Stimulated activated CD4-positive, alpha-beta T cell treated with anti-CD3 and anti-CD28 coated beads, TNF-alpha, amount 100 ng/mL, for 1 hour (primary cell): ENCODE measurements around the gene GJB3.
A peak's percentile ranks its signal among the peaks of the same experiment; 100 is the strongest.
"Not testable (repeated sequence)": the region's sequence is repeated elsewhere in the genome, so short reads cannot be mapped to it uniquely, and the experiment has no call there.

ENCODE experiments used
- DNase-seq, 3 donors: peaks; one replicate each; pipeline ENCODE4 v3.0.0-alpha.2; 2020; ENCODE audit warnings: low read depth in 3 of 3, low spot score in 1 of 3

Gene GJB3

DNA sequence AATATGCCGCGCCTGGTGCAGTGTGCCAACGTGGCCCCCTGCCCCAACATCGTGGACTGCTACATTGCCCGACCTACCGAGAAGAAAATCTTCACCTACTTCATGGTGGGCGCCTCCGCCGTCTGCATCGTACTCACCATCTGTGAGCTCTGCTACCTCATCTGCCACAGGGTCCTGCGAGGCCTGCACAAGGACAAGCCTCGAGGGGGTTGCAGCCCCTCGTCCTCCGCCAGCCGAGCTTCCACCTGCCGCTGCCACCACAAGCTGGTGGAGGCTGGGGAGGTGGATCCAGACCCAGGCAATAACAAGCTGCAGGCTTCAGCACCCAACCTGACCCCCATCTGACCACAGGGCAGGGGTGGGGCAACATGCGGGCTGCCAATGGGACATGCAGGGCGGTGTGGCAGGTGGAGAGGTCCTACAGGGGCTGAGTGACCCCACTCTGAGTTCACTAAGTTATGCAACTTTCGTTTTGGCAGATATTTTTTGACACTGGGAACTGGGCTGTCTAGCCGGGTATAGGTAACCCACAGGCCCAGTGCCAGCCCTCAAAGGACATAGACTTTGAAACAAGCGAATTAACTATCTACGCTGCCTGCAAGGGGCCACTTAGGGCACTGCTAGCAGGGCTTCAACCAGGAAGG, 4.3 kb downstream of the GJB3 start:
- no peak for DNase-seq

DNA sequence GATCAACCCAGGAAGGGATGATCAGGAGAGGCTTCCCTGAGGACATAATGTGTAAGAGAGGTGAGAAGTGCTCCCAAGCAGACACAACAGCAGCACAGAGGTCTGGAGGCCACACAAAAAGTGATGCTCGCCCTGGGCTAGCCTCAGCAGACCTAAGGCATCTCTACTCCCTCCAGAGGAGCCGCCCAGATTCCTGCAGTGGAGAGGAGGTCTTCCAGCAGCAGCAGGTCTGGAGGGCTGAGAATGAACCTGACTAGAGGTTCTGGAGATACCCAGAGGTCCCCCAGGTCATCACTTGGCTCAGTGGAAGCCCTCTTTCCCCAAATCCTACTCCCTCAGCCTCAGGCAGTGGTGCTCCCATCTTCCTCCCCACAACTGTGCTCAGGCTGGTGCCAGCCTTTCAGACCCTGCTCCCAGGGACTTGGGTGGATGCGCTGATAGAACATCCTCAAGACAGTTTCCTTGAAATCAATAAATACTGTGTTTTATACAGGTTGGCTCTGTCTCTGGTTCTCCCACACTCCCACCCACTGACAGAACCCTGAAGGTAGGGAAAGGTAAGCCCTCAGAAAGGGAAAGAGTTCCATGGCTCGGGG, 5.0 kb downstream of the GJB3 start:
- no peak for DNase-seq

DNA sequence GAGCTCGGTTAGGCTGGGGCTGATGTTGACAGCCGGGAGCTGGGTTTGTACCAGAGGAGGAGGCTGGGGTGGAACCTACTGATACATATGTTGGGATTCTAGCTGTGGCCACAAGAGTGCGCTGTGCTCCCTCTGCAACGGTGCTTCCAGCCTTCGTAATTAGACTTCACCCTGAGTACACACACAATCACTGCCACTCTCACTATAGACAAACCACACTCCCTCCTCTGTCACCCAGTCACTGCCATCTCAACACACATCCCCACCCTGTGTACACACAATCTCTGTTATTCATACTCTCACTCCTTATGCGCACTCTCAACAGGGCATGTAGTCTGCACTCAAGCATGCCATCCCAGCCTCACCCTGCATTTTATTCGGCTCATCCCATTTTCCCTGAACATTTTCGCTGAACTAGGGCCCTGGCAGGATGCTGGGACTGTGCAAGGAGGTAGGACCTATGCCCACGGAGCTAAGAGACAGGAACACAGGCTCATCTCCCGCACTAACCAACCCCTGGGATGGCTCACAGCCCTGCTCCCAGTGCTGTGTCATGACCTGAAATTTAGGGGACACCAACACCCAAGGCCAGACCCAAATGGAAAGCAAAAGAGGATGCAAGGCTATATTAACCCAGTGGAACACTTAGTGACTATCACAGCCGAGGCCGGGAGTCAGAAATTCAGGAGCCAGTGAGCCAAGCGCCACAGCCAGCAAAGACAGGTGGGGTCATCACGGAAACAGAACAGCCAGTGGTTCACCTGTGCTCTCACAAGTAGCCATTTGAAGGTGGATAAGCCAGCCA, 5.7 kb downstream of the GJB3 start:
- peak in 2 of 3 donors; percentile 26 to 43 for DNase-seq

DNA sequence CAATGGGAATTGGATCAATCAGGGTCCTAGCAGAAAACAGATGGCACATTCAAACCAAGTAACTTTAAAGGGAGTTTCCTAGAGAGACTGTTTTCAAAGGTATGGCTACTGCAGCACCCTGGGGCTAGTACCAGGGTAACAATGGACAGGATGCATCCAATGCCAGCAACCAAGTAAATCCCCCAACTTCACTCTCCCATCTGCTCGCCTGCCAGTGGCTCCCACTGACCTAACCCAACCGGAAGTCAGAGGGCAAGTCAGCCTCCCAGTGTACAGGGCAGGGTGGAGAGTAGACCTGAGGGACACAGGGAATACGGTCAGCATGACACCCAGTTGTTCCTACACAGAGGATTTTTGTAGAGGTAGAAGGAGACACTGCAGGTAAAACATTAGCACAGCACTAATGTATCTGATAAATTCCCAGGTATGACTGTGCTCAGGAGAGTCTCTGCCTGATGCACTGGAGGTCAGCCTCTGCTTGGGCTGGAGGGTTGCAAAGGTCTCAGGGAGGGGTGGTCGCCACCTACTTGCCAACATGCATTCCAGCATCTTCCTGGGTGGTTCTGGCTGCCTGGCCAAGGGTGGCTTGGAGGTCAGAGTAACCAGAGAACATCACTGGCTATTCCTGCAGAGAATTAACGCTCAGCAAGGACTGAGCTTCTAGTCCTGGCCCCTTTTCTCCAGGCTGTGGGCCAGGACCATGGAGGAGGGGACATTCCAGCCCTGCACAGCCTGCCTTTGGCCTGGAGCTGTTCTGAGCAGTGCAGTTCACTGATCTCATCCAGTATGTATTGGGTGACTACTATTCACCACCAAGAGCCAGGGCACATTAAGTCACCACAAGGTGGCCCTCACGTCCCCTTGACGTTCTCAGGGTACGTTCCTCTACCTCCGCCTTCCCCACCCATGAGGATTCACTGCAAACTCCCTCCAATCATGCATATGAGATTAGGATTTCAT, 6.7 kb downstream of the GJB3 start:
- no peak for DNase-seq

DNA sequence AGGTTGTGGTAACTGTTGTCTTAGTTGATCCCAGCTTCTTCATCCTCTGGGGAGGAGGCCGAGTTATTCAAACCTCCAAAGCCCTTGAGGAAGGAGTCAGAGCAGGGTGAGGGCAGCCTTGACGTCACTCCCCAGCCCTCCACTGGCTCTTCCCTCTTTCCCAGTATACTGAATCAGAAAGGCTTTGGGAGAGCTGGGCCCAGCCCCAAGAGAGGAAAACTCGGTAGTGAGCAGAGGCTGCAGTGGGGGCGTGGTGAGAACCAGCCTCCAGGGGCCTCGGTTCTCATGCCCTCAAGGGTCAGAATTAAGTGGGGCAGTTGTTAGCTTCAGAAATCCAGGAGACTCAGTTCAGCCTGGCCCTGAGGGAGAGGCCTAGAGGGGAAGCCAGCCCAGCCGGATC, 10.0 kb downstream of the GJB3 start:
- no peak for DNase-seq

DNA sequence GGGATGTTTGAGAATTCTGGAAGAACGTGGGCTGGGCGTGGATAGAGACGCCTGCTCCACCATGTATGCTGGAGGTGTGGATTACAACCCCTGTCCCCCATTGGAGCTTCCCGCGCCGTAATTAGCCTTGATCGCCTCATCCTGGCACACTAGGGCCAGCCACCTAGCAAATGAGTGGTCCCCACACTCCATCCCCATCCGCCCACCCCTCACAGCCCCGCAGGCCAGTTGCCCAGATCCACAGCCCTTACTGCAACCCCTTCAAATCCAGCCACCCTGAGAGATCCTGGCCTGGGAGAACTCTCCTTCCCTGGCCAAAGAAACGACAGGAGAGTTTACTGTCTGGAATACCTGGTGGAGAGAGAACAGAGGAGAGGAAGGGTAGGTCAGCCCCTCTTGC, 11.4 kb downstream of the GJB3 start:
- no peak for DNase-seq

DNA sequence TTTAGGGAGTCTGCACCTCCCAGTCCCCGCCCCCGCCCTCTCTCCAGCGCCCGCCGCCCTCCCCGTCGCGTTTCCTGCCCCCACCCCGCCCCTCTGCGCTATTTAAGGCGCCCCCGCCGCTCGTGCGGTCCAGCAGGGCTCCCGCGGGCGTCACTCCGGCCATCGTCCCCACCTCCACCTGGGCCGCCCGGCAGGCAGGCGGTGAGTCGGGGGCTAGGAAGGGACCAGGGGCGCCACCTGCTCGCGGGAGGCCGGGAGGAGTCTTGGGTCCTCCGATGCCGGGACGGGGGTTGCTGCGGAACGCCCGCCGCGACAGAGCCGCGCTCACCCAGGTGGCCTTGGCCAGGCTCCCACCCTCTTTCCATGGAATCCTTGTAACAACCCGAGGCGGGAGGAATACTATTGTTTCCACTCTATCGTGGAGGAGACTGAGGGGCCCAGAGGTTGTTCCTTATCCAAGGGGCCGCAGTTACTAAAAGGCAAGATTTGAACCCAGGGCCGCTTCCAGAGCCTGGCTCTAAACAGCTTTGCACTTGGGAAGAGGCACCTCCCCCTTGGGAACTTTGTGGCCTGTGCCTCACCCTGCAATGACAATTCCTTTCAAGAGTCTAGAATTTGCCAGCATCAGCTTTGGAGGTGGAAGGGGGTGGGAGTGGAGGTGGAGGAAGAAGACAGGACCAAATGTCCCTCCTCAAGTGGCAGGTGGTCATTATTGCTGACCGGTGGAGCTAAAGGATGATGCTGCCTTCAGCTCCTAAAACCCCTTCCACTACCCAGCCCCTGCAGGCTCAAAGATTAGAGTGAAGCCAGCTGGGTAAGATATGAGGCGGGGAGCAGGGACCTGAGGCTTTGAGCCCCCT, 12.1 kb downstream of the GJB3 start, which contains the start of gene GJA4:
Gene GJA4, plus strand, starts transcription at position 132 of the 860 bp plus-strand sequence. CDS start 1,215 bp downstream, outside the sequence.
- no peak for DNase-seq

DNA sequence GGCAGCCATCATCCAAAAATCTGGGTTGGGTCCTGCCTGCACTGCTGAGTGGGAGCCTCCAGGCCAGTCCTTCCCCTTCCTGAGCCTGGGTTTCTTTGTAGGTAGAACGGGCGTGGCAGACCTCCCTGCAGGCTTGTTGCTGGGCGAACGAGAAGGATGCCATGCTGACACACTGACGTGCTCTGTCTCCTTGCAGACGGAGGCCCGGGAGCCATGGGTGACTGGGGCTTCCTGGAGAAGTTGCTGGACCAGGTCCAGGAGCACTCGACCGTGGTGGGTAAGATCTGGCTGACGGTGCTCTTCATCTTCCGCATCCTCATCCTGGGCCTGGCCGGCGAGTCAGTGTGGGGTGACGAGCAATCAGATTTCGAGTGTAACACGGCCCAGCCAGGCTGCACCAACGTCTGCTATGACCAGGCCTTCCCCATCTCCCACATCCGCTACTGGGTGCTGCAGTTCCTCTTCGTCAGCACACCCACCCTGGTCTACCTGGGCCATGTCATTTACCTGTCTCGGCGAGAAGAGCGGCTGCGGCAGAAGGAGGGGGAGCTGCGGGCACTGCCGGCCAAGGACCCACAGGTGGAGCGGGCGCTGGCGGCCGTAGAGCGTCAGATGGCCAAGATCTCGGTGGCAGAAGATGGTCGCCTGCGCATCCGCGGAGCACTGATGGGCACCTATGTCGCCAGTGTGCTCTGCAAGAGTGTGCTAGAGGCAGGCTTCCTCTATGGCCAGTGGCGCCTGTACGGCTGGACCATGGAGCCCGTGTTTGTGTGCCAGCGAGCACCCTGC, 13.2 kb downstream of the GJB3 start:
- DNase-seq, result no peak

DNA sequence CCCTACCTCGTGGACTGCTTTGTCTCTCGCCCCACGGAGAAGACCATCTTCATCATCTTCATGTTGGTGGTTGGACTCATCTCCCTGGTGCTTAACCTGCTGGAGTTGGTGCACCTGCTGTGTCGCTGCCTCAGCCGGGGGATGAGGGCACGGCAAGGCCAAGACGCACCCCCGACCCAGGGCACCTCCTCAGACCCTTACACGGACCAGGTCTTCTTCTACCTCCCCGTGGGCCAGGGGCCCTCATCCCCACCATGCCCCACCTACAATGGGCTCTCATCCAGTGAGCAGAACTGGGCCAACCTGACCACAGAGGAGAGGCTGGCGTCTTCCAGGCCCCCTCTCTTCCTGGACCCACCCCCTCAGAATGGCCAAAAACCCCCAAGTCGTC, 13.8 kb downstream of the GJB3 start:
- no peak for DNase-seq

DNA sequence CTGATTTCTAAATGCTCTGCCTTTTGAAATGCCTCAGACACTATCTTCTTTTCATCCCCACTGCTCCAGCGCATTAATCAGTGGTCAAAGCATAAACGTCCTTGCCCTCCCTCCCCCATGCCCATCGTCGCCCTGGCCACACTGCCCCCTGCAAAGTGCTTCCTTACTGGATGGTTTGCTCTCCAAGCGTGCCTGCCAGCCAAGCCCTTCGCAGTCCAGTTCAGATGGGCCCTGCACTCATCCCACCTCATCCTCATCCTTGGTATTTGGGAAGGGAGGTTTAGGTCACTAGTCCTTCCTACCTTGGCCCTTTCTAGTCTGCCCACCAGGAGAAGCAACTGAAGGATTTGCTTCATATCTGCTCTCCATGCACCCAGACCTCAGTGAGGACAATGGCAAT, 14.9 kb downstream of the GJB3 start:
- no peak for DNase-seq

DNA sequence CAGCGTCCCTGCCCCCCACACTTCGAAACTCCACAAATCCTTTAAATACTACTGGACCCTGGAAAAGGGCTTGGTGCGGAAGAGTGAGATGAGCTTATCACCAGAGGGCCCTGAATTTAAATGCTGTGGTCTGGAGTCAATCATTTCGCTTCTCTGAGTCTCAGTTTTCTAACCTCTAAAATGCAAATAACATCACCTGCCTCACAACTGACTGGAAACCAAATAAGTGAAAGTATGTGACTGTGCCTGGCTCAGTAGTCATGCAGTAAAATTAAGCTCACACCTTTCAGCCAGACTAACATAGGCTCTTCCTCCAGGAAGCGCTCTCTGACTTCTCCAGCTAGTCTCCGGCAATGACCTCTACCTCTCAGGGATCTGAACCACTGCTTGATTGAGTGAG, 16.0 kb downstream of the GJB3 start:
- DNase-seq, result no peak

DNA sequence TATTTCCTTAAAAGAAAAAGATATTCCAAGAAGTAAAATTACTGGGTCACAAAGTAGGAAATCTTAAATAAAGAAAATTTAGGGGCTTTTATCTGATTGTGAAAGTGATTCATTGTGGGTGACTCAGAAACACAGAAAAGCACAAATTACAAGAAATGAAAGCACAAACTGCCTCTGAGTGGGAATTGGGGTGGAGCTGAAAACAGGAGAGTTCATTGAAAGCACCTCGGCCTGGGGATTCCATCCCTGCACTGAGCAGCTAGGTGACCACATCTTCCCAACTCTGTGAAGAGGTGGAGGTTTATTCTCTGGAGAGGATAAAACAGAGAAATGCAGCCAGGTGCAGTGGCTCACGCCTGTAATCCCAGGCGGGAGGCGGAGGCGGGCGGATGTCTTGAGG, 19.2 kb downstream of the GJB3 start:
- no peak for DNase-seq

DNA sequence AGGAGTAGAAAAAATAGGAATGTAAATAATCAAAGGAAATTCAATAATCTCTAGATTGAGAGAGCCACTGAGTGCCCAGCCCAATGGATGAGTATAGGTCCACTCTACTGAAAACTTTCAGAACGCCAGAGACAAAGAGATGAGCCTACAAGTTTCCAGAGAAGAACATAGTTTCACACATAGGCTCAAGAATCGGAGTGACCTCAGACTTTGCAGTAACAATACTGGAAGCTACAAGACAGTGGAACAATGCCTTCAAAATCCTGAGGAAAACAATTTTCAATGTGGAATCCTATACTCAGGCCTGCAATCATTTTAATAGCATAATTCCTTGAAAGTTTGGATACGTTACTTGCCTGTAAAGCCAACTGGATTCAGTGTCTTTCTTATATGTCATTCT, 22.8 kb downstream of the GJB3 start:
- no peak for DNase-seq

DNA sequence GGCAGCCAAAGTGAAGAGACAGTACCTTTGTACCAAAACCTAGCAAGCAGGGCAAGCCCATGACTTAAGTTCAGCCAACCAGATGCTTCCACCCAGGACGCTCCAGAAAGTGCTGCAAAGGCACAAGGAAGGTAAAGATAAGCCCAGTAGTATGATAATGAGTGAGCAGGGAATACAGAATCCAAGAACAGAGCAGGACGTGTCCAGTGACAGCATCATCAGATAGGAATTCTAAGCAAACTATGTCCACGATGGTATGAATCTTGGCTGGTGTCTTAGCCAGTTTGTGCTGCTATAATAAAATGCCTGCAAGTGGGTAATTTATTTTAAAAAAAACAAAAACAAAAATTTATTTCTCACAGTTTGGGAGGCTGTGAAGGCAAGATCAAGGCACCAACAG, 25.4 kb downstream of the GJB3 start:
- DNase-seq, result no peak

DNA sequence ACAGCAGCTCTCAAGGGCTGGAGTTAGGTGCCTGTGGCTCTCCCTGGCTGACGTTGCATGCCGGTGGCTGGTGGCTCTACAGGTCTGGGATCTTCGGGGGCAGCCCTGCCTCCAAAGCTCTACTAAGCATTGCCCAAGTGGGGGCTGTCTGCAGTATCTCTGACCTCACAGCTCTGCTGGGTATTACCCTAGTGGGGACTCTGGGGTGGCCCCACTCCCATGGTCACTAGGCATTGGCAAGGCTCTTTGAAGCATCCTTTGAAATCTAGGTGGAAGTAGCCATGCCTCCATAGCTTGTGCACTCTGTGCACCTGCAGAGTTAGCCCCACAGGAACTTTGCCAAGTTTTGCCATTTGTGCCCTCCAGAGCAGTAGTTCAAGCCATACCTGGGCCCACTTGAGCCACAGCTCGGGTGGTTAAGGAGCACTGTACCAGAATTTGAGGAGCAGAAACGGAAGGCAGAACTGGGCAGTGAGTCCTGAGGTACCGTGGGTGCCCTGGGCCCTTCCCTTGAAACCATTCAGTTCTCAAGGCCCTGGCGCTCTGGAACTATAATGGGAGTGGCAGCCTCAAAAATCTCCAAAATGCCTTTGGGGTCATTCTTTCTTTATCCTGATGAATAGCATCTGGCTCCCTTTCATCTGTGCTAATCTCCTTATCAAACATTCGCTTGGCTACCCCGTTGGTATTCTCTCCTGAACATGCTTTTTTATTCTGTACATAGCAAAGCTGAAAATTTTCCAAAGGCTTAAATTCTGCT, 27.2 kb downstream of the GJB3 start:
- DNase-seq, result no peak

DNA sequence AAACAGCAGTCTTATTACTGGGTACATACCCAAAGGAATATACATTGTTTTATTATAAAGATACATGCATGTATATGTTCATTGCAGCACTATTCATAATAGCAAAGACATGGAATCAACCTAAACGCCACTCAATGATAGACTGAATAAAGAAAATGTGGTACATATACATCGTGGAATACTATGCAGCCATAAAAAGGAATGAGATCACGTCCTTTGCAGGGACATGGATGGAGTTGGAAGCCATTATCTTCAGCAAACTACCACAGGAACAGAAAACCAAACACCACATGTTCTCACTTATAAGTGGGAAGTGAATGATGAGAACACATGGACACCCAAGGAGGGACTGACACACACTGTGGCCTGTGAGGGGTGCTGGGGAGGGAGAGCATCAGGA, 29.8 kb downstream of the GJB3 start:
- DNase-seq, result not testable (repeated sequence)

DNA sequence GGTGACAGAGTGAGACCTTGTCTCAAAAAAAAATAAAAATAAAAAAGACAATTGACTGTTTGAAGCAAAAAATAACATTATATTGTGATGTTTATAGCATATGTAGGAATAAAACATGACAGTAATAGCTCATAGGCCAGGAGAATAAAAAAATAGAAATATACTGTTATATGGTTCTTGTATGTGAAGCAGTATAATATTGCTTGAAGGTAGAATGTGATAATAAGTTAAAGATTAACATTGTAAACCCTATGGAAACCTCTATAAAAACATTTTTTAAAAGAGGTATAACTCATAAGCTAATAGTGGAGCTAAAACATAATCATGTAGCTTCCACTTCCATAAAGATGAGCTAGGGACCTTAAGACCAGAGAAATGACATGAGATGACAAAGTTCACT, 35.3 kb downstream of the GJB3 start:
- no peak for DNase-seq

DNA sequence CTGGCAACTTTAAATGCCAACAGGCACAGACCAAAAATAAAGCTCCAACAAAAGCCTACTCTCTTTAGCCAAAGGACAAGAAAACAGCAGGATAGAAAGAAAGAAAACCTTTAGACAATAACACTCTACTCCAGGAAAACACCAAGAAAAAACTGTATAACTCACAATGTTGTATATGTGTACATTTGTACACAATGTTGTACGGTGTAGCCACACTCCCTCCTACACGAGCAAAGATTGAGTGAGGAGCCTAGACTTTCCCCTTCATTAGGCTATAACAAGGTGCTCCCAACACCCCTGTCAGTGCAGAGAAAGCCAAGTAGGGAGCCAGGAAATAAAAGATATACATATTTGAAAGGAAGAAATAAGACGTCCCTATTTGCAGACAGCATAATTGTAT, 35.8 kb downstream of the GJB3 start:
- DNase-seq, result no peak

DNA sequence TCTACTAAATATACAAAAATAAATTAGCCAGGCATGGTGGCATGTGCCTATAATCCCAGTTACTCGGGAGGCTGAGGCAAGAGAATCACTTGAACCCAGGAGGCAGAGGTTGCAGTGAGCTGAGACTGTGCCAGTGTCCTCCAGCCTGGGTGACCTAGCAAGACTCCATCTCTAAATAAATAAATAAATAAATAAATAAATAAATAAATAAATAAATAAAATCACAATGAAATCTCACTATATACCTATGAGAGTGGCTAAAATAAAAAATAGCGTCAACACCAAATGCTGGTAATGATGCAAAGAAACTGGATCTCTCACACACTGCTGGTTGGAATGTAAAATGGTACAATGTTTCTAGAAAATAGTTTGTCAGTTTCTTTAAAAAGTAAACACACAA, 37.8 kb downstream of the GJB3 start:
- not testable (repeated sequence) for DNase-seq
